Keratinocyte (primary cell): Measurements from ENCODE around the gene RRP1. TPM values are rescaled to one million over a fixed set of nuclear protein-coding genes. Genes with fewer than 3 reads are reported as not detected.

Experiments
- DNase-seq: peaks from one replicate; pipeline ENCODE4 v3.0.0-alpha.2; 2011; ENCODE audit warnings: low read depth, missing footprints, low spot score
- FAIRE-seq: peaks from 2 replicates; lab custom pipeline; 2011; peaks lifted over from hg19 to GRCh38; lab: Jason Lieb, UNC
- H2AFZ ChIP-seq: 2 replicates; pipeline ENCODE4 v1.6.0; 2012; ENCODE audit warnings: low read length, control low read depth, inconsistent platforms; ENCODE audit not compliant: control insufficient read depth
- H3K27ac ChIP-seq: 2 replicates; pipeline ENCODE4 v1.5.1; 2011; ENCODE audit warnings: low read length; ENCODE audit not compliant: control insufficient read depth, insufficient read depth
- H3K27me3 ChIP-seq: 3 replicates; pipeline ENCODE4 v1.6.0; 2011; ENCODE audit warnings: low read length; ENCODE audit not compliant: control insufficient read depth, insufficient read depth; ENCODE audit errors: extremely low read depth
- H3K36me3 ChIP-seq, 2 experiments: 2 replicates in 1 of 2; 3 replicates in 1 of 2; pipeline ENCODE4 v1.5.1; 2011; ENCODE audit warnings: low read length in 2 of 2, mild to moderate bottlenecking in 1 of 2; ENCODE audit not compliant: control insufficient read depth in 2 of 2, insufficient read depth in 2 of 2; ENCODE audit errors: extremely low read depth in 1 of 2
- H3K4me1 ChIP-seq: 3 replicates; pipeline ENCODE4 v1.5.1; 2011; ENCODE audit warnings: low read length; ENCODE audit not compliant: control insufficient read depth, insufficient read depth; ENCODE audit errors: extremely low read depth
- H3K4me2 ChIP-seq: 3 replicates; pipeline ENCODE4 v1.6.0; 2011; ENCODE audit warnings: low read depth, low read length; ENCODE audit not compliant: control insufficient read depth, insufficient read depth; ENCODE audit errors: extremely low read depth
- H3K4me3 ChIP-seq, 3 experiments: fragments of 200-600 bp in 1 of 3; sonication (generic) in 1 of 3; 2 replicates in 2 of 3; 3 replicates in 1 of 3; pipeline ENCODE4 v1.5.1; 2011 to 2016; ENCODE audit warnings: low read length in 3 of 3, mild to moderate bottlenecking in 3 of 3, control low read depth in 2 of 3, inconsistent platforms in 1 of 3, low read depth in 1 of 3, mixed read lengths in 1 of 3, mixed run types in 1 of 3, moderate library complexity in 1 of 3; ENCODE audit not compliant: control insufficient read depth in 2 of 3, insufficient read depth in 2 of 3; ENCODE audit errors: extremely low read depth in 1 of 3
- H3K79me2 ChIP-seq: 2 replicates; pipeline ENCODE4 v1.6.0; 2012; ENCODE audit warnings: low read length; ENCODE audit not compliant: control insufficient read depth, insufficient read depth
- H3K9ac ChIP-seq: 3 replicates; pipeline ENCODE4 v1.6.0; 2011; ENCODE audit warnings: low read length; ENCODE audit not compliant: control insufficient read depth, insufficient read depth; ENCODE audit errors: extremely low read depth
- H3K9me1 ChIP-seq: 3 replicates; pipeline ENCODE4 v1.6.0; 2011; ENCODE audit warnings: low read length; ENCODE audit not compliant: control insufficient read depth, insufficient read depth; ENCODE audit errors: extremely low read depth
- H3K9me3 ChIP-seq: 2 replicates; pipeline ENCODE4 v1.5.1; 2012; ENCODE audit warnings: low read depth, low read length; ENCODE audit not compliant: control insufficient read depth
- H4K20me1 ChIP-seq: 3 replicates; pipeline ENCODE4 v1.6.0; 2011; ENCODE audit warnings: low read length; ENCODE audit not compliant: control insufficient read depth, insufficient read depth; ENCODE audit errors: extremely low read depth
- EZH2 ChIP-seq: IDR thresholded peaks from one replicate; pipeline ENCODE4 v1.6.1; 2012; ENCODE audit warnings: inconsistent platforms, mild to moderate bottlenecking, low read length, moderate library complexity
- dilution Hi-C: fragments of 300-500 bp; cut with MboI; formaldehyde crosslinking; loops from one replicate; pipeline ENCODE4 v1.7.0; 2020; ENCODE audit warnings: low sequenced_read_pairs; ENCODE audit not compliant: extremely low pct_ligation_motif_present
- polyA plus RNA-seq, 5 experiments: library from polyadenylated mRNA; depleted of rRNA in 3 of 5; stranded (reverse) in 3 of 5; stranded (forward) in 1 of 5; unstranded in 1 of 5; fragments of >200 nt; gene quantifications; 1 replicate in 1 of 5; 2 replicates in 3 of 5; 3 replicates in 1 of 5; pipeline versions ENCODE4 v1.2.1 to v1.2.3, GENCODE V29; 2011 to 2012; ENCODE audit warnings: missing spikeins in 2 of 5, low read depth in 1 of 5, low replicate concordance in 1 of 5
- TF ChIP-seq, protein P1 (sequence below), 3 experiments: IDR thresholded peaks in 1 of 3; conservative IDR thresholded peaks in 1 of 3; optimal IDR thresholded peaks in 1 of 3; 2 replicates in 2 of 3; 3 replicates in 1 of 3; pipeline versions ENCODE3 to v1.5.1; 2011; ENCODE audit warnings: low read length in 3 of 3, mild to moderate bottlenecking in 3 of 3, moderate library complexity in 2 of 3, control low read depth in 1 of 3, inconsistent platforms in 1 of 3; ENCODE audit not compliant: insufficient read depth in 2 of 3; ENCODE audit errors: extremely low read depth in 1 of 3

The RRP1 gene
- polyA plus RNA-seq, 1 donor (not counting 4 experiments of a cell fraction or from before 2014, with no cell fraction given) = 25.0 TPM

DNA sequence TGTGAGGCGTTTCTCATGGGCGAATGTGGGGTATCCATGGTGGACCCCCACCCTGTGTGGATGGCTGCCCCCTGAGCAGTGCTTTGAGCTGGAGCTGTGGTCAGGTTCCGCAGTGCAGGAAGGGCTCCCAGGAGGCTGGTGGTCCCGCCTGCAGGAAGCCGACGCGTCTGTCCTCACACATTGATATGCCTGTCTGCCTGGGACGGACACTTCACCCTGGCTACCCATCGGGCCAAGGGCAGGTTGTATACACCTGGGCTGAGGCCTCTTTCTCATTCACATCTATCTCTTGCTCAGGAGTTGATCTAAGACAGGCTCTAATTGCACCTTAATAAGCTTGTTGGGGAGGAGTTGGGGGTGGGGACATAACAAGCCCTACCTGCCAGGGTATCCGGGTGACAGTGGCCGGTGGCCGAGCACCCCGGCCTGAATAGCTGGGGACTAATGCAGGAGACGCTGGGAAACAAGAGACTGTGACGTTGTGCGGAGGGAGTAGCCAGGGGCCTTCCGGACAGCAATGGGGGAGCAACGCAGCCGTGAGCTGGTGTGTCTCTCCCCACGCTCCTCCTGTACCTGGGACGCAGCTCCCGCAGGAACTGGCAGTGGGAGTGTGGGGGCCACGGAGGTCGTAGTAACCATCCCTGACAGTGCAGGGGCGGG is 48.8 kb upstream of the RRP1 start:
- Histone ChIP-seq H3K4me2 (no peak overlapping the region), H3K79me2 (peaks cover 23% of the 10 kb centered on the region), H3K9me1 (no peaks in the 10 kb centered on the region), H3K4me1 (no peaks in the 10 kb centered on the region), H4K20me1 (peaks cover 10% of the 10 kb centered on the region), H2AFZ (no peak overlapping the region), H3K36me3 (peaks cover 22 to 23% of the 10 kb centered on the region in 2 experiments), H3K9me3 (peaks cover 2% of the 10 kb centered on the region), H3K27me3 (no peaks in the 10 kb centered on the region), H3K4me3 (no peak overlapping the region), H3K9ac (no peak overlapping the region), H3K27ac (no peak overlapping the region)
- DNase-seq = no peak
- dilution Hi-C loops = no loop called here
- no peak for TF ChIP-seq EZH2
- TF ChIP-seq, protein P1, sequence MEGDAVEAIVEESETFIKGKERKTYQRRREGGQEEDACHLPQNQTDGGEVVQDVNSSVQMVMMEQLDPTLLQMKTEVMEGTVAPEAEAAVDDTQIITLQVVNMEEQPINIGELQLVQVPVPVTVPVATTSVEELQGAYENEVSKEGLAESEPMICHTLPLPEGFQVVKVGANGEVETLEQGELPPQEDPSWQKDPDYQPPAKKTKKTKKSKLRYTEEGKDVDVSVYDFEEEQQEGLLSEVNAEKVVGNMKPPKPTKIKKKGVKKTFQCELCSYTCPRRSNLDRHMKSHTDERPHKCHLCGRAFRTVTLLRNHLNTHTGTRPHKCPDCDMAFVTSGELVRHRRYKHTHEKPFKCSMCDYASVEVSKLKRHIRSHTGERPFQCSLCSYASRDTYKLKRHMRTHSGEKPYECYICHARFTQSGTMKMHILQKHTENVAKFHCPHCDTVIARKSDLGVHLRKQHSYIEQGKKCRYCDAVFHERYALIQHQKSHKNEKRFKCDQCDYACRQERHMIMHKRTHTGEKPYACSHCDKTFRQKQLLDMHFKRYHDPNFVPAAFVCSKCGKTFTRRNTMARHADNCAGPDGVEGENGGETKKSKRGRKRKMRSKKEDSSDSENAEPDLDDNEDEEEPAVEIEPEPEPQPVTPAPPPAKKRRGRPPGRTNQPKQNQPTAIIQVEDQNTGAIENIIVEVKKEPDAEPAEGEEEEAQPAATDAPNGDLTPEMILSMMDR (optimal IDR thresholded peaks at IDR 0.05 in 1 of 3, IDR thresholded peaks at IDR 0.05 in 1 of 3, conservative IDR thresholded peaks at IDR 0.05 in 1 of 3; ENCODE audit: extremely low read depth in 1 of 3, insufficient read depth in 2 of 3, low read length in 3 of 3) = no peak
- FAIRE-seq = no peak

DNA sequence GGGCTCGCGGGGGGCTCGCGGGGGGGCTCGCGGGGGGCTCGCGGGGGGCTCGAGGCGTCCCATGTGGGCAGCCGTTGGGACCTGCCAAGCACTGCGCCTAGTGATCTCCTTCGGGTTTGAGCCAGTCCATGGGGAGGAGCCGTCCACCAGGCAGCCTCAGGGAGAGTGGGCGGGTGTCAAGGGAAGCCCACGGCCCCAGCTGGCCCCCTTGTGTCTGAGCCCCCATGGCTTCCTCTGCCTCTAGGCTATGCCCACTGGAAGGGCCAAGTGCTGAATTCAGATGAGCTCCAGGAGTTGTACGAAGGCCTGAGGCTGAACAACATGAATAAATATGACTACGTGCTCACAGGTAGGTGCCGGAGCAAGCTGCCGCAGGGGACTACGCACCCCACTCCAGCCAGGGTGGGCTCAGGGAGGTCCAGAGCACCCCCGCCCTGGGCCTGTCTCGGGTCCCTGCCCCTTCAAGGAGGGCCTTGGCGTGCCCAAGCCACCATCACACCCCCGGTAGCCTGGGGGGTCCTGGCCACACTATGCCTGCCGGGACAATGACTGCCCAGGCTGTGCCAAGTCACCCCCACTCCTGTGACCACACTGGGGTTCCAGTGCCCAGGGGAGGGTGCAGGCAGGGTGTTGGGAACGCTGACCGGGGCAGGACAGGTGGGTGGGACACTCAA is 47.8 kb upstream of the RRP1 start:
- H3K27ac ChIP-seq = no peak overlapping the region
- FAIRE-seq (no peak), DNase-seq (no peak)
- H3K4me1 ChIP-seq = no peaks in the 10 kb centered on the region
- peaks cover 13% of the 10 kb centered on the region for H3K79me2 ChIP-seq
- no peak overlapping the region for H3K4me3 ChIP-seq
- TF ChIP-seq EZH2 = no peak
- TF ChIP-seq, protein P1 (optimal IDR thresholded peaks at IDR 0.05 in 1 of 3, IDR thresholded peaks at IDR 0.05 in 1 of 3, conservative IDR thresholded peaks at IDR 0.05 in 1 of 3; ENCODE audit: extremely low read depth in 1 of 3, insufficient read depth in 2 of 3, low read length in 3 of 3) = no peak
- no peak overlapping the region for H3K4me2 ChIP-seq
- H3K9ac ChIP-seq = no peak overlapping the region
- H2AFZ ChIP-seq = no peak overlapping the region
- peaks cover 23 to 24% of the 10 kb centered on the region in 2 experiments for H3K36me3 ChIP-seq
- dilution Hi-C loops = no loop called here
- peaks cover 1% of the 10 kb centered on the region for H3K9me3 ChIP-seq
- no peaks in the 10 kb centered on the region for H3K9me1 ChIP-seq
- no peaks in the 10 kb centered on the region for H3K27me3 ChIP-seq
- H4K20me1 ChIP-seq = peaks cover 7% of the 10 kb centered on the region
